Mucosa of descending colon (tissue), 3 donors: Measurements from ENCODE around the gene NDST4. TPM values are rescaled to one million over a fixed set of nuclear protein-coding genes. Genes with fewer than 3 reads are reported as not detected.

Source experiments
- ATAC-seq: fragments of 200-7000 bp; cut with Tn5 transposase; one replicate; pipeline ENCODE4 v1.9.1; 2020; ENCODE audit warnings: mild to moderate bottlenecking, moderate library complexity
- DNase-seq, 3 donors: peaks; one replicate each; pipeline ENCODE4 v3.0.0-alpha.2; 2020
- H3K36me3 ChIP-seq: fragments of 200-600 bp; one replicate; pipeline ENCODE4 v1.8.0; 2021; ENCODE audit warnings: low read depth, mild to moderate bottlenecking
- H3K4me1 ChIP-seq: fragments of 200-600 bp; one replicate; pipeline ENCODE4 v1.8.0; 2021; ENCODE audit warnings: low read depth, mild to moderate bottlenecking
- H3K4me3 ChIP-seq: fragments of 200-600 bp; one replicate; pipeline ENCODE4 v1.8.0; 2021; ENCODE audit warnings: mild to moderate bottlenecking
- H3K9me3 ChIP-seq: fragments of 200-600 bp; one replicate; pipeline ENCODE4 v1.8.0; 2021; ENCODE audit warnings: mild to moderate bottlenecking
- CTCF ChIP-seq: fragments of 200-600 bp; IDR thresholded peaks from one replicate; pipeline ENCODE4 v1.8.0; 2022; ENCODE audit warnings: antibody characterized with exemption, mild to moderate bottlenecking
- intact Hi-C, 2 donors: fragments of 100-400 bp; cut with DNase I in 1 of 2; cut with micrococcal nuclease in 1 of 2; formaldehyde crosslinking; loops; one replicate each; pipeline versions ENCODE4 v1.11.0 to v1.11.1; 2022; cut with DNase I, micrococcal nuclease
- total RNA-seq, 3 donors: library from RNA; stranded (reverse); fragmentation: NEBNext Ultra II Directional in 2 of 3; extraction: Animal tissue kit (Norgen Biotek cat#: 25700) in 2 of 3; gene quantifications; one replicate each; pipeline versions ENCODE4 v1.2.1 to v1.2.4, GENCODE V29; 2021 to 2023
- donor health status: DM: no; HTN: no; CAD: no; lungs with moderate emphysema.
- donor health status: DM: no; HTN: no; CAD: no.
- donor health status: DM: no; HTN: yes; CAD: no.

NDST4 gene
- total RNA-seq, 3 donors from 2014 or later: 0.20 TPM; not detected in 2

- no peak for DNase-seq
- no peak for ATAC-seq
- no peak for TF ChIP-seq CTCF
- H3K9me3 ChIP-seq: no peaks in the 10 kb centered on the region
- intact Hi-C loops: no loop called here
- H3K36me3 ChIP-seq: no peaks in the 10 kb centered on the region
- no peaks in the 10 kb centered on the region for H3K4me1 ChIP-seq
- no peak overlapping the region for H3K4me3 ChIP-seq
Measured at GRCh38 chr4:115058533-115058932, 54.9 kb downstream of the NDST4 start.

GRCh38 chr4:115054836-115055235 lies 58.6 kb downstream of the NDST4 start:
- Histone ChIP-seq H3K9me3 (no peaks in the 10 kb centered on the region), H3K4me1 (no peaks in the 10 kb centered on the region), H3K36me3 (no peaks in the 10 kb centered on the region), H3K4me3 (no peak overlapping the region)
- DNase-seq: no peak
- no peak for TF ChIP-seq CTCF
- intact Hi-C loops: no loop called here
- no peak for ATAC-seq

GRCh38 chr4:115053313-115053712 lies 60.1 kb downstream of the NDST4 start:
- Histone ChIP-seq H3K36me3 (no peaks in the 10 kb centered on the region), H3K9me3 (no peaks in the 10 kb centered on the region), H3K4me3 (no peak overlapping the region), H3K4me1 (no peaks in the 10 kb centered on the region)
- DNase-seq: no peak
- ATAC-seq: peak; percentile 48
- intact Hi-C loops: no loop called here
- TF ChIP-seq CTCF: no peak

DNA sequence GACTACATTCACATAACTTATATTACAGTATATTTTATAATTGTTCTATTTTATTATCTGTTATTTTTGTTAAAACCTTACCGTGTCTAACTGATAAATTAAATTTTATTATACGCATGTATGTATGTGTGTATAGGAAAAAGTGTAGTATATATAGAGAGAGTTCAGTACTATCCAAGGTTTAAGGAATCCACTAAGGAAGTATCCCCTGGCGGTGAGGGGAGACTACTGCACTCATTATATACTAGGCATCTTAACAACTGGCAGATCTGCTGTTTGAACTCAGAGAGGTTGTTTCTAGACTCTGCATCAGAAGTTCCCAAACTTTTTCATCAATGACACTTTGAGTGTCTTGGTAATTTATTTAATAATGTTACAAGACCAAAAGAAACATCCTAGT lies 70.9 kb downstream of the NDST4 start:
- no peak for DNase-seq
- Histone ChIP-seq H3K4me3 (no peak overlapping the region), H3K9me3 (no peaks in the 10 kb centered on the region), H3K36me3 (no peaks in the 10 kb centered on the region), H3K4me1 (no peaks in the 10 kb centered on the region)
- no peak for TF ChIP-seq CTCF
- no peak for ATAC-seq
- intact Hi-C loops: no loop called here

DNA sequence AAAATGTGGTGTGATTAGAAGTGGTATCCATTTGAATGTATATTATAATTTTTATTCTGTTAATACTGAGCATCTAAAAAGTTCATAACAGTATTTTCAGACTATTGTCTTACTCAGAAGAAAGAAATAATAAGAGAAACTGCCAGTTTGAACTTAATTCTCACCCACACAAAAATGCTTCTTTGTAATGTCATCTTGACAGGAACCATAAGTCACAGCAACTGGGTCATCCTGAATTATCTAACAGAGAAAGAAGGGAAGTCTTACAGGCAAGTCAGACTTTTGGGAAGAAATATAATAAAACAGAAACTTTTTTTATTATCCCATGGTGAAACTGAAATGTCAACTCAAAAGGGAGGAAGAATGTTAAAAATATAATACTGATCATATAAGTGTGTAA lies 83.1 kb downstream of the NDST4 start:
- intact Hi-C loops: no loop called here
- H3K9me3 ChIP-seq: no peaks in the 10 kb centered on the region
- no peaks in the 10 kb centered on the region for H3K4me1 ChIP-seq
- H3K36me3 ChIP-seq: no peaks in the 10 kb centered on the region
- H3K4me3 ChIP-seq: no peak overlapping the region
- DNase-seq (no peak), ATAC-seq (no peak)
- no peak for TF ChIP-seq CTCF
